GM15510 (cell line): ENCODE measurements around the gene SGSM2.

Source experiments
- POLR2A ChIP-seq: IDR thresholded peaks from 3 replicates; pipeline ENCODE4 v1.6.1; 2011; ENCODE audit warnings: borderline replicate concordance; ENCODE audit not compliant: insufficient read length; ENCODE audit errors: extremely low read depth

Gene SGSM2

DNA sequence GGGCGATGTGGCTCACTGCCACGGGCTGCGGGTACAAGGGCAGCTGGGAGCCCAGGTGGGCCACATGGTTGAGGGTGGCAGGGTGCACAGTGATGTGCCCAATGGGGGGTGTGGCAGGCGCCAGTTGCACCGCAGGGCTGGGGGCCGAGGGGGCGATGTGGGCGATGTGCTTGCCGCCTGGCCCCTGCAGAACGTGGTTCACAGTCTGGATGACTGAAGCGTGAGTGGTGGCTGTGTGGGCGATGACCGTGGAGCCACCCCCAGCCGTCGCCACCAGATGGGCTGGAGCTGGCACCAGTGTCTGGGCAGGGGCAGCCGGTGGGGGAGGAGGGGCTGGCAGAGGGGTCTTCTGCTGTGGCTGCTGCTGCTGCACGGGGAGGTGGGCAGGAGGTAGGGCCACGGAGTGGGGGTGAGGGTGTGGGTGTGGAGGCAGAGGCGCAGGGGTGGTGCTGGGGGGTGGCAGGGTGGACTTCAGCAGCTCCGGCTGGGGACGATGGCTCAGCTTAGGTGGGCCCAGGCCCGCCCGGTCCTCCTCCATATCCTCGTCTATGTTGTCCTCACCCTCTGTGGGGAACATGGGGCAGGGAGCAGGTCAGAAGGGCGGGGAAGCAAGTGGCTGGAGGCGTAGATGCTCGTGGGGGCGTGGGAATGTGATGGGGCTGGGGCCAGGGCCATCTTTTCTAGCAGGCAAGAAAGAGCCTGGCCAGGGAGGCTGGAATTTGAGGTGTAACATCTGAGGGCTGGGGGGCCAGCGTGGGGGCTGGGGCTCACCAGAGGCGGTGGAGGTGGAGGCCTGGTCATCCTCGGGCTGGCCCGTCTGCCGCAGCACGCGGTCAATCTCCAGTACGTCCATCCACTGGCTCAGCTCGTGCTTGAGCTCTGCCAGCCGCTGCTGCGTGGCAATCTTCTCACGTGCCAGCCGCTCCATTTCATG lies 50.1 kb downstream of the SGSM2 start:
- no peak for TF ChIP-seq POLR2A

- no peak for TF ChIP-seq POLR2A
Measured at GRCh38 chr17:2388020-2388682, 50.9 kb downstream of the SGSM2 start.

DNA sequence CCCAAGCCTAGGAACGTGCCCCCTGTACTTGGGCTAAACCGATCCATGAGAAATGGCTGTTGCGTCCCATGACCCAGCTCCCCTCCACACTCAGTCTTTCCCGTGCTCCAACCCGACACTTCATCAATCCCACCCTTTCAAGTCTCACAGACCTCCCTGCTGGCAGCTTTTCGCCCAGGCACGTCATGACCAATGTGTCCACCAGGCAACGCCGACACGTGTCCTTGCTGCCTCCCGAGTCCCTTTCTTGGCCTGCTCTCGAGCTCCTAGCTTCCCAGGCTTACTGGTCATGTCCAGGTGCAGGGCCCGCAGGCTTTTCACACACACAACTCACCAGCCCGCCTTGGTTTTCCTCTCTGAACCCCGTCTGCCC lies 51.4 kb downstream of the SGSM2 start:
- TF ChIP-seq POLR2A: no peak

DNA sequence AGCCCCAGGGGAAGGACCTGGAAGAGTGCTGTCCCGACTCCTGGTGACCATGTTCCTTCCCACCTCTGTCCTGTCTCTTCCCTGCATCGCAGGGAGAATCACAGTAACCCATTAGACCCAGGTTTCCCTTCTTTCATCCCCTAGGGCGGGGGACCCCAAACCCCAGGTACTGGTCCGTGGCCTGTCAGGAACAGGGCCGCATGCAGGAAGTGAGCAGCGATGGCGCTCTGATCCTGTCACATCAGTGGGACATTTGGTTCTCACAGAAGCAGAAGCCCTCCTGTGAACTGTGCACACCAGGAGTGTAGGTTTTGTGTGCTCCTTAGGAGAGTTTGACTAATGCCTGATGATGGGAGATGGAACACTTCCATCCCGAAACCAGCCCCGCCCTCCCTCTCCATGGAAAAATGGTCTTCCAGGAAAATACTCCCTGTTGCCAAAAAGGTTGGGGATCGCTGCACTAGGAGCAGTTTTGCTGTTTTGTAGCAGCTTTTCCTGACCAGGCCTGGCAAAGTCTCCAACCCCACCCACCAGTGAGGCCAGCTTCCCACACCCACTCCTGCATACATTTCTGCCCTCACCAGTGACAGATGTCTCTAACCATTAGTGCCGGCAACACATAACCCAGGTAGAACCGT lies 53.0 kb downstream of the SGSM2 start:
- TF ChIP-seq POLR2A: no peak

- TF ChIP-seq POLR2A: no peak
Measured at GRCh38 chr17:2391597-2392251, 54.4 kb downstream of the SGSM2 start.

GRCh38 chr17:2392252-2393173 lies 55.2 kb downstream of the SGSM2 start:
- peak; percentile 61 for TF ChIP-seq POLR2A

- peak; percentile 49 for TF ChIP-seq POLR2A
Measured at GRCh38 chr17:2393174-2393953, 56.1 kb downstream of the SGSM2 start.

- TF ChIP-seq POLR2A: no peak
Measured at GRCh38 chr17:2393954-2394749, 56.9 kb downstream of the SGSM2 start.

- no peak for TF ChIP-seq POLR2A
Measured at GRCh38 chr17:2394775-2395201, 57.5 kb downstream of the SGSM2 start.

DNA sequence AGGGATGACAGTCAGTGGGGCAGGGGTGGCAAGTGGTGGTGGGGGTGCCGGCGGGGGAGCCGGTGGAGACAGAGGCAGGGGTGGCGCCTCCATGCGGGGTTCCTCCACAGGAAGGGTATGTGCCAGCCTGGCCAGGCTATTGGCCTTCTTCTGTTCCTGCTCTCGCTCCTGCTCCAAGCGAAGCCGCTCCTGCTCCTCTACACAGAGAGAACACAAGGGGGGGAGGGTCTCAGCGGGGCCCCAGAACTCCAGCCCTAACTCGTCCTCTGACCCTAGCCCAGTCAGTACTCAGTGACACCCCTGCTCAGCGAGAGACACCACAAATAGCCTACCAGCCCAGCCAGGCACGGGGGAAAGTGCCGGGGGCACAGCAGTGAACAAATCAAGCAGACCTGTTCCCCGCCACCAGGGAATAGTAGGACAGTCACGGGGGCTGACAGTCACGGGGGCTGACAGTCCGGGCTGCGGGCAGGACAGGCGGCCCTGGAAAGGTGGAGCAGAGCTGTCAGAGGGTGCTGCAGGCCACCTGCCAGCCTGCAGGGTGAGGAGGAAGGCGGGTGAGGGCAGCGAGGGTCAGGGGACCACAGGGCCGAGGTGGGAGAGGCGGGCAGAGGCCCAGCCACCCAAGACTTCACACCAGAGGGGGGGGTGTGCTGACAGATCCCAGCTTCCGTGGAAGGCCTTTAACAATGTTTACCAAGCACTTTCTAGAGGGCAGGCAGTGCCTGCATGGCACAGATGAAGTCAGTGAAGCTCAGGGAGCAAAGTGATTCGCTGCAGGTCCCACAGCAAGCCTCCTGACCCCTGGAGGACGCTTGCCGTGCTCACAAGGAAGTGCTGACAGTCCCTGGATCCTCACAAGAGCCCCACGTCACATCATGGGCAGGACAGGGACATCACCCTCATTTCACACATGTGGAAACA lies 58.2 kb downstream of the SGSM2 start:
- no peak for TF ChIP-seq POLR2A

DNA sequence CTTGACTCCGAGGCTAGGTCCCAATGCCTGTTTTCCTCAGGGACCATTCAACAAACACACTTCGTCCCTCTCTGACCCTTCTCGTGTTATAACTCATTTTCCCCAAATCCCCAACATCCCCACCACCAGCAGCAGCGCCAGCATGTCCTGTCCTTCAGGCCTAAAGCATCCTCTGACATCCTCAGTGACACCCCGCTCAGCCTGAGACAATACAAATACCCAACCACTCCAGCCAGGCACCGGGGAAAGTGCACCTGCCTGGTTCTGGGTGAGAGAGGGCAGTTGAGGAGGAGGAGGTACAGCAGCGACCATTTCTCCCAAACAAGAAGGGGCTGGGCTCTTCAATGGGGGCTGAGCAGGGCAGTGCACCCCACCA lies 58.9 kb downstream of the SGSM2 start:
- no peak for TF ChIP-seq POLR2A
